Measurements from ENCODE around the gene FGD2.

Gene FGD2

DNA sequence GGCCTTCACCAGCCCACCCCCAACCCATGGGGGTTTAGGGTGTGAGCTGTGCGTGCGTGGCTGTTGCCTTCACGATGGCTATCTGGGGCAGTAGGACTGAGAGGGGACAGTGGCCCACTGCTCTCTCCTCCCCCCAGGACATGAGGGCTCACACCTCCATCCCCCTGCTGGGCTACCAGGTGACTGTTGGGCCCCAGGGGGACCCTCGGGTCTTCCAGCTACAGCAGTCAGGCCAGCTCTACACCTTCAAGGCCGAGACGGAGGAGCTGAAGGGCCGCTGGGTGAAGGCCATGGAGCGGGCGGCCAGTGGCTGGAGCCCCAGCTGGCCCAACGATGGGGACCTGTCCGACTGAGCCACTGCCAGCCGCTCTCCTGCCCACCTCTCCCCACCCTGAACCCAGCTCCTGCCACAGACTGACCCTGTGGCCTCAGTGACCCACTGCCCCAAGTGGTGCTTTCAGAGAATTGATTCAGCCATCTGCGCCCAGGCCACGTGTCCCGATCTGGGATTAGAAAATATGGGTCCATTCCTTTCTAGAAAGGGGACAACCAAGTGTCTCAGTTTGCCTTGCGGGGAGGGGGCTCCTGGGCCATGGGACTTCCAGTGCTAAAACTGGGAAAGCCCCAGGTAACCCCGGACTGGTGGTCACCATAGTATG lies 22.5 kb downstream of the FGD2 start:
- Histone ChIP-seq H3K36me3 (replicated peaks) (no peaks in the 10 kb centered on the region), H3K27me3 (replicated peaks) (no peaks in the 10 kb centered on the region), H3K4me3 (ENCODE audit: low read depth, low read length) (no peak overlapping the region), H3K27ac (no peak overlapping the region)
- in situ Hi-C loops (cut with HindIII; ENCODE audit: low pct_ligation_motif_present, low sequenced_read_pairs): no loop called here
- no peak for DNase-seq
- TF ChIP-seq, protein P1, sequence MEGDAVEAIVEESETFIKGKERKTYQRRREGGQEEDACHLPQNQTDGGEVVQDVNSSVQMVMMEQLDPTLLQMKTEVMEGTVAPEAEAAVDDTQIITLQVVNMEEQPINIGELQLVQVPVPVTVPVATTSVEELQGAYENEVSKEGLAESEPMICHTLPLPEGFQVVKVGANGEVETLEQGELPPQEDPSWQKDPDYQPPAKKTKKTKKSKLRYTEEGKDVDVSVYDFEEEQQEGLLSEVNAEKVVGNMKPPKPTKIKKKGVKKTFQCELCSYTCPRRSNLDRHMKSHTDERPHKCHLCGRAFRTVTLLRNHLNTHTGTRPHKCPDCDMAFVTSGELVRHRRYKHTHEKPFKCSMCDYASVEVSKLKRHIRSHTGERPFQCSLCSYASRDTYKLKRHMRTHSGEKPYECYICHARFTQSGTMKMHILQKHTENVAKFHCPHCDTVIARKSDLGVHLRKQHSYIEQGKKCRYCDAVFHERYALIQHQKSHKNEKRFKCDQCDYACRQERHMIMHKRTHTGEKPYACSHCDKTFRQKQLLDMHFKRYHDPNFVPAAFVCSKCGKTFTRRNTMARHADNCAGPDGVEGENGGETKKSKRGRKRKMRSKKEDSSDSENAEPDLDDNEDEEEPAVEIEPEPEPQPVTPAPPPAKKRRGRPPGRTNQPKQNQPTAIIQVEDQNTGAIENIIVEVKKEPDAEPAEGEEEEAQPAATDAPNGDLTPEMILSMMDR (IDR thresholded peaks at IDR 0.05; ENCODE audit: low read depth, low read length, missing control alignments): no peak

DNA sequence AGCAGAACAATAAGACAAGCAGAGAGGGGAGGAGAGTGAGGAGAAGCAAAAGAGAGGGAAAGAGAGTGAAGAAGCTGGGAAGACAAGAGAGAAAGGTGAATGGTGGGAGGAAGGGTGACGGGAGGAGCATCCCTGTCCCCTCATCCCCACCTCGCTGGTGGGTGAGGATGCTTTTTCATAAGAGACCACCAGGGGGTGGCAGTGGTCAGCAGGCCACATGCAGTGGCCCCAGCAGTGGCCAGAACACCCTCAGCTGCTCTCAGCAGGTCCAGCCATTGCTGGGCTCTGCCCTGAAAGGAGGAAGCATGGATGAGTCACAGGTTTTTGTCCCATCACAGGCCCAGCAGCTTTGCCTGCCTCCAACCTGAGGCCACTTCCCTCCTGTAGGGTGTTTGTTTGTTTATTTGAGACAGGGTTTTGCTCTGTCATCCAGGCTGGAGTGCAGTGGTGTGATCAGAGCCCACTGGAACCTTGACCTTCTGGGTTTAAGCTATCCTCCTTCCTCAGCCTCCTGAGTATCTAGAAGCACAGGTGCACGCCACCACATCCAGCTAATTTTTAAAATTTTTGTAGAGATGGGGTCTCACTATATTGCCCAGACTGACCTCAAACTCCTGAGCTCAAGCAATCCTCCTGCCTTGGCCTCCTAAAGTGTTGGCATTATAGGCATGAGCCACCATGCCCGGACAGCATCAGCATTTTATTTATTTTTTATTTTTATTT lies 24.0 kb downstream of the FGD2 start:
- Histone ChIP-seq H3K4me3 (ENCODE audit: low read depth, low read length) (no peak overlapping the region), H3K36me3 (replicated peaks) (no peaks in the 10 kb centered on the region), H3K27ac (no peak overlapping the region), H3K27me3 (replicated peaks) (no peaks in the 10 kb centered on the region)
- peak; percentile 81 for DNase-seq
- in situ Hi-C loops (cut with HindIII; ENCODE audit: low pct_ligation_motif_present, low sequenced_read_pairs): no loop called here
- TF ChIP-seq, protein P1 (IDR thresholded peaks at IDR 0.05; ENCODE audit: low read depth, low read length, missing control alignments): peak; percentile 82

DNA sequence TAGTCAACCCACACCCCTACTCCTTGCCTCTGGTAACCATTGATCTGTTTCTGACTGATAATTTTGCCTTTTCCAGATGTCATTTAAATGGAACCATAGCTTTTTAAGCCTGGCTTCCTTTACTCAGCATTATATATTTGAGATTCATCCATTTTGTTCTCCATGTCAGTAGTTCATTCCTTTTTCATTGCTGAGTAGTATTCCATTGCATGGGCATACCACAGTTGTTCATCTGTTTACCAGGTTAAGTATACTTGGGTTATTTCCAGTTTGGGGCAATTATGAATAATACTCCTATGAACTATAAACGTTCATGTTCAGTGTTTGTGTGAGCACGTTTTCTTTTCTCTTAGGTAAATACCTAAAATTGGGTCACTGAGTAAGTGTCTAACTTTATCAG lies 25.1 kb downstream of the FGD2 start:
- TF ChIP-seq, protein P1 (IDR thresholded peaks at IDR 0.05; ENCODE audit: low read depth, low read length, missing control alignments): no peak
- Histone ChIP-seq H3K27ac (no peak overlapping the region), H3K4me3 (ENCODE audit: low read depth, low read length) (no peak overlapping the region), H3K27me3 (replicated peaks) (no peaks in the 10 kb centered on the region), H3K36me3 (replicated peaks) (no peaks in the 10 kb centered on the region)
- in situ Hi-C loops (cut with HindIII; ENCODE audit: low pct_ligation_motif_present, low sequenced_read_pairs): no loop called here
- no peak for DNase-seq

DNA sequence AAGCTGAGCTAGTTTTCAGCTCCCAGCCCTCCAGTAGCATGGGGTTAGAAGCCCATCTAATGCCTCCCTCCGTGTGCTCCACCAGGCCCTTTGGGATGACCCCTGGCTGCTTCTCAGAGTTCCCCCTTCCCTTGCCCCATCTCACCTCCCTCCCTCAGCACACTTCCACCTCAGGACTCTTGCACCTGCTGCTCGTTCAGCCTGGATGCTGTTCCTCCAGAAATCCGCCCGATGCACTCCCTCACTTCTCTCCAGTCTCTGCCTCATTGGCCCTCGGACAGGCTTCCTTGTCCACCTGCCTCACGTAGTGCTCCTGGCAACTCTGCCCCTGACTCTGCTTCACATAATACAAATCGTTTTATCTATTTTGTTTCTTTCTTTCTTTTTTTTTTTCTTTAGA lies 26.8 kb downstream of the FGD2 start:
- H3K27me3 ChIP-seq (replicated peaks): no peaks in the 10 kb centered on the region
- TF ChIP-seq, protein P1 (IDR thresholded peaks at IDR 0.05; ENCODE audit: low read depth, low read length, missing control alignments): no peak
- H3K36me3 ChIP-seq (replicated peaks): no peaks in the 10 kb centered on the region
- H3K27ac ChIP-seq: no peak overlapping the region
- no peak overlapping the region for H3K4me3 ChIP-seq (ENCODE audit: low read depth, low read length)
- no peak for DNase-seq
- in situ Hi-C loops (cut with HindIII; ENCODE audit: low pct_ligation_motif_present, low sequenced_read_pairs): no loop called here

DNA sequence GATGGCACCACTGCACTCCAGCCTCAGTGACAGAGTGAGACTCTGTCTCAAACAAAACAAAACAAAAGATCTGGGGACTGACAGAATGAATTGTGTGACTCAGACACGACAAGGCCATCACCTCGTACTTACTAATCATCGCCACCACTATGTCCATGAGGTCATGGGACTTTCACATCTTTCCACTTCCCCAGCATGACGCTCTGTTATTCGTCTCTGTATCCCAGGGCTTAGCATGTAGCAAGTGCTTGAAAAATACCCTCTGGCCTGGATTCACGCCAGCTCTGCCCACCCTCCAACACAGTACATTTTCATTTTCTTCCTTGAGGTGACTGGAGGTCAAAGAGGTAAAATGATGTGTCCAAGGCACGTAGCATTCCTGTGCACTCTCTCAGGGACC lies 27.8 kb downstream of the FGD2 start:
- in situ Hi-C loops (cut with HindIII; ENCODE audit: low pct_ligation_motif_present, low sequenced_read_pairs): no loop called here
- Histone ChIP-seq H3K4me3 (ENCODE audit: low read depth, low read length) (no peak overlapping the region), H3K27ac (no peak overlapping the region), H3K27me3 (replicated peaks) (no peaks in the 10 kb centered on the region), H3K36me3 (replicated peaks) (no peaks in the 10 kb centered on the region)
- DNase-seq: no peak
- TF ChIP-seq, protein P1 (IDR thresholded peaks at IDR 0.05; ENCODE audit: low read depth, low read length, missing control alignments): no peak

All from brain microvascular endothelial cell (primary cell).